ELR (cell line): ENCODE measurements around the gene ENOX1.

Experiments
- DNase-seq: peaks from one replicate; pipeline ENCODE4 v3.0.0-alpha.2; 2015; ENCODE audit warnings: low read depth

Gene ENOX1

GRCh38 chr13:43286751-43287150 lies 500.0 kb downstream of the ENOX1 start:
- no peak for DNase-seq

GRCh38 chr13:43285933-43286597 lies 500.7 kb downstream of the ENOX1 start:
- DNase-seq = peak; percentile 72

GRCh38 chr13:43284162-43284561 lies 502.6 kb downstream of the ENOX1 start:
- DNase-seq = peak; percentile 90

GRCh38 chr13:43279696-43280095 lies 507.1 kb downstream of the ENOX1 start:
- DNase-seq = no peak

- DNase-seq = no peak
These were observed 508.6 kb downstream of the ENOX1 start for GRCh38 chr13:43278127-43278526.

- no peak for DNase-seq
These were observed 509.6 kb downstream of the ENOX1 start for GRCh38 chr13:43277142-43277541.

DNA sequence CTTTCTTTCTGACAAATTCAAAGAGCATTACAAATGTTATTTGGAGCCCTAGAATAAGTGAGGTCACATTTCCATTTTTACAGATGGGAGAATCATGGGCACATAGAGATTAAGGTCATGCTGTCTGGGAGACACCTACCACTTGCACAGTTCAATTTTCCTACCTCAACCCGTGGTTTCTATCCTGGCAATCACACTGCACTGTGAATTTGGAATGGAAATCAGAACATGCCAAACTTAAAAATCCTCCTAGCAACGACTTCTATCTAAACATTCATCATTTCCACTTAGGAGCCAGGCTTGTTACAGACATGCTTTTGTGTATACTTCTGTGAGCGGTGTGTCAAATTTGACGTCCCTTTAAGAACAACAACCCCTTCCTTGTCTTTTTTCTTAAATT lies 511.9 kb downstream of the ENOX1 start:
- DNase-seq = no peak

DNA sequence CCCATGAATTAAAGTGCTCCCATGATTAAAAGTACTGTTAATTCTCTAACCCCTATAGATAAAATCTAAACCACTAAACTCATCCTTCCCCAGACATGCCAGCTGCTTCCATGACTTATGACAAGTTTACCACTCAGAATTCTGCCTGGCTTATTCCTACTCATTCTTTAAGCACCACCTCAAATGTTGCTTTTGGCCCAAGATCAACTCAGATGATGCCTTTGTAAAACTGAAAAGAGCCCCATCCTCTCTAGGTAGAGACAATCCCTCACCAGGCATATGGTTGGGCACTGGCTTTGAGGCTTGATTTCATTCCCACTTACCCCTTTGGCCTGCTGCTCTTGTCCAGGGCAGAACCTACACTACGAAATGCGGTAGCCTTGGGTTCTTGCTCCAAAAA lies 513.4 kb downstream of the ENOX1 start:
- peak; percentile 63 for DNase-seq

GRCh38 chr13:43272851-43273250 lies 513.9 kb downstream of the ENOX1 start:
- no peak for DNase-seq

- no peak for DNase-seq
These were observed 515.6 kb downstream of the ENOX1 start for GRCh38 chr13:43271152-43271551.

DNA sequence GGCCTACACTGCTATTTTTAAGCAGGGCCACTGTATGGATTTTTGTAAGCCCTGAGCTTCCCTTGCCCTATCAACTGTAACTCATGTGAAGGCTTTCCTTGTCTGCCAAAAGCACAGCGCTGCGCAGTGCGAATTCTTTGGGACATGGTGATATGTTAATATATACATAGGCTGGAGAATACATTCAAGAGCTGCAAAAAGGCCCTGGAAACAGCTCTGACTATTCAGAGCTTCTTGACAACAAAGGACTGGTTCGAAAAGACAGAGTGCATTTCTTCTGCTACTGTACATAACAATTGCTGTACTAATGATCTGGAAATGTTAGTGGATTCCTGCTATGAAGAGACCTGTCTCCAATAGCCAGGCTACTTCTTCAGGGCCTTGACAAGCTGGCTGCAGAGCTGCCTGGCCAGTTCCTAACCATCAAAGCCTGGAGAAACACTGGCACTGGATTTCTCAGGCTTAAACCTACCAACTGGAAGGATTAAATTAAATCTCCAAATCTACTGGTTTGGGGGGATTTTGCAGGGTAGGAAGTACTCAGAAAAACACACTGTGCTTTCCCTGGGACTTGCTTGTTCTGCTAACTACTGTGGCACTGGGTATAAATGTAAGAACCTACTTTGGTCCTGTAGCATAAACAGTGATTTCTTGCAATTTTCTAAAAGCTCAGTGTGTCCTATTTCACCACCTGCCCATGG lies 516.5 kb downstream of the ENOX1 start:
- no peak for DNase-seq

DNA sequence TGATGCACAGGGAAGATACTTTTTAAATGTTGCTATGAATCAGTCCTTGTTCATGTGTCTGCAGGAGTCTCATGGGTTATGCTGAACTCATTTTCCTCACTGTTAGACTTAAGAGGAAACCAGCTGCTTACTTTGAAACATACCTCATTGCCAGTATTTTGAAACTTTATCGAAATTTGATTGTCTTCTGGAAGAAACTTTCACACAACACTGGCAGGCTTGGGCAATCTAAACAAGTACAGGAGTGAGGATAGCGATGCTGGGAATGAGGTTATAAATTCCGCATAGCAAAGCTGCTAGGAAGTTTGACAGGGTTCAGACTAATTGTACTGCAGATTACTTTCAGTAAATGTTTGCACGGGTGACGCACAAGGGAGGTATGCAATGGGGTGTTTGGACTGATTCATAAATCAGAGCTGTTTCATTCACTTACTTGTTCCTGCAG lies 517.7 kb downstream of the ENOX1 start:
- DNase-seq = peak; percentile 92

DNA sequence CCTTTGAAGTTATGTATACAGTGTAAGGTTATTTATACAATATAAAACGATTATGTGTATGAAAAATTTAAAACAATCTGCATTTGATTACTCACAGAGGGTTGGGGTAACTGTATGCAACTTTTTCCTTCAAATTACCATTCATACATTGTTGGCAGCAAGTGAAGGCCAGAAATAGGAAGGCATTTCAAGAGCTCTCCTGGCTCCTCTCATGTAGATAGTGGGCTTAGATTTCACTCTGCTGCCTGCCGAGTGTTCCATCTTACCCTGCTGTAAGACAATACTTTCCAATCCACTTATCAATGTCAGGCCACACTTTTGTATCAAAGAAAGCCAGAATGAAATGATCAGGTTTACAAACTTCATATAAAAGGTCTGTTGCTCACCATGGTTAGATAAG lies 518.1 kb downstream of the ENOX1 start:
- DNase-seq = no peak

DNA sequence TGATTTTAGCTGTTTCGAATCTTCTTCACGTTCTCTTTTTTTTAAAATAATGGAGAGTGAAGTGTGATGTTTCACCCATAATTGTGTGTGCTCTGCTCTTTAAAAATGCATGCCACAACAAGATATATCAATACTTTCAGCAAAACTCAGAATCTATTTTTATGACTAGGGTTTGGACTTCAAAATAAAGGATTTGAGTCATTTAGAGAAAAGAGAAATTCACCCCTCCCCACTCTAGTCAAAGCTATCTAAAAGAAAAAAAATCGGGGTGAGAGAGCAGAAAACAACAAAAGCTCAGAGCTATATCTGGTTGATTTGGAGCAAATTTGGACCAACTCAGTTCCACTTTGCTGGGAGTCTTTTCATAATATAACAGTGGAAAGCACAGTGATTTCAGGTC lies 518.9 kb downstream of the ENOX1 start:
- DNase-seq = no peak

- DNase-seq = no peak
These were observed 519.7 kb downstream of the ENOX1 start for GRCh38 chr13:43266936-43267615.

- no peak for DNase-seq
These were observed 521.7 kb downstream of the ENOX1 start for GRCh38 chr13:43265028-43265427.

- DNase-seq = no peak
These were observed 522.3 kb downstream of the ENOX1 start for GRCh38 chr13:43264458-43264857.

GRCh38 chr13:43263047-43263446 lies 523.7 kb downstream of the ENOX1 start:
- no peak for DNase-seq

DNA sequence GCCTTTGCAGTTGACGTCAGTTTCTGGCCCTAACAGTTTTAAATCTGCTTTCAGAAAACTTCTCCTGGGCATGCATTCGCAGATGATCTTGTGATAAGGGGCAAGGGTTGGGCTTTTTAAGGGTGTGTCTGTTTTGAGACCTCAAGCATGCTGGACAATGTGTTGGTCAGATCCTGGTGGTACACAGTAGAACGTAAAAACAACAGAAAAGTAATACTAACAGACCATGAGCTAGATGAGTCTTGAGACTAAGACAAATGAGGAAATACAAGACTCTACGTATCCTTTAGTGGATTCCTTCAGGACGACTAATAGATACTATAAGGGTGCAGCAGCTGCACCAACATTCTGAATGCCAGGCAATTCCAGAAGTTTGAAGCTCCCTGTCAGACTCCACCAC lies 525.8 kb downstream of the ENOX1 start:
- peak; percentile 72 for DNase-seq

GRCh38 chr13:43258771-43259170 lies 528.0 kb downstream of the ENOX1 start:
- DNase-seq = no peak

DNA sequence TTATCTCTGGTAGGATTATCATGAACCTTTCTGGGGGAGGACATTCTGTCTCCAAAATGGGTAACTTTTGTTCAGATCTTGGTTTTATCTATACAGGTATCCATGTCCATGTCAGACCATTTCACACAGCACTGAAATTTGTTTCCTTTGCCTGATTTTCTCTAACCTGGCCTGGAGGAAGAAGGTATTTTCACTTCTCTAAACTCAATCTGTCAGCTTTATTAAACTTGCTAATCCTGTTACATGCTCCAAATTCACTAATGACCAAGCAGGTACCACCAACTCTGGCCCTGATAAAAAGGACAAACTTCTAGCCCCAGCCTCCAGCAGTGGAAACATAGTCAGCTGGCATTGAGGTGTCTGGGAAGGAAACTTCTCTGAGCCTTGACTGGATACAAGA lies 529.0 kb downstream of the ENOX1 start:
- no peak for DNase-seq

DNA sequence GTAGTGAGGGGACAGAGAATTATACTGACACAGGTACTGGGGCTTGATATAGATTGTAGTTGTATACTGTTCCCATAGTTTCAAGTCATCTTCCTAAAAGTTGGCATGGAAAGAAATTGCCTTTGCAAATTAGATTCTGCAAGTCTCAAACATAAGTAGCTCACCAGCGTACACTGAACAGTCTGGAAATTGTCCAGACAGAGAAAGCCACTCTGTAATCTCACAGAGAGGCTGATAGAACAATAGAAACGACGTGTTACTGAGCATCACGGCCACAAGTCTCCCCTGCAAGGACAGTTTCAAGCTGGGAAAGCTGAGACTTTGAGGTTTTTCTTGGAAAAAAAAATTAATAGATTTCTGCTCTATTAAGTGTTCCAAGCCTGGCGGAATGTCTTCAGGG lies 534.8 kb downstream of the ENOX1 start:
- DNase-seq = no peak

GRCh38 chr13:43246382-43246781 lies 540.4 kb downstream of the ENOX1 start:
- peak; percentile 25 for DNase-seq
